NCI-H460 (cell line): ENCODE results near the gene ELMO2. TPM values are rescaled to one million over a fixed set of nuclear protein-coding genes. Genes with fewer than 3 reads are reported as not detected.

ENCODE experiments used
- DNase-seq: peaks from one replicate; pipeline ENCODE4 v3.0.0-alpha.2; 2016; ENCODE audit warnings: low read depth; ENCODE audit errors: extremely low read depth
- total RNA-seq: library from RNA; depleted of rRNA; stranded (reverse); fragments of >200 nt; shearing (Covaris generic); gene quantifications from 2 replicates; pipeline ENCODE4 v1.2.3, GENCODE V29; 2014

ELMO2 gene
- total RNA-seq, 1 experiment from 2014 or later = 22.3 TPM

- no peak for DNase-seq
These were observed 72.0 kb downstream of the ELMO2 start for GRCh38 chr20:46334303-46334904.

- no peak for DNase-seq
These were observed 73.0 kb downstream of the ELMO2 start for GRCh38 chr20:46333161-46333991.

GRCh38 chr20:46332373-46333160 lies 73.8 kb downstream of the ELMO2 start:
- no peak for DNase-seq

- no peak for DNase-seq
These were observed 74.6 kb downstream of the ELMO2 start for GRCh38 chr20:46331611-46332361.

- no peak for DNase-seq
These were observed 75.5 kb downstream of the ELMO2 start for GRCh38 chr20:46330831-46331371.

- no peak for DNase-seq
These were observed 76.2 kb downstream of the ELMO2 start for GRCh38 chr20:46330072-46330763.

- no peak for DNase-seq
These were observed 78.1 kb downstream of the ELMO2 start for GRCh38 chr20:46328200-46328882.

- no peak for DNase-seq
These were observed 78.9 kb downstream of the ELMO2 start for GRCh38 chr20:46327557-46327956.

- no peak for DNase-seq
These were observed 80.6 kb downstream of the ELMO2 start for GRCh38 chr20:46325789-46326188.

GRCh38 chr20:46324960-46325703 lies 81.3 kb downstream of the ELMO2 start:
- peak; percentile 38 for DNase-seq

- no peak for DNase-seq
These were observed 82.0 kb downstream of the ELMO2 start for GRCh38 chr20:46324379-46324778.

- no peak for DNase-seq
These were observed 82.9 kb downstream of the ELMO2 start for GRCh38 chr20:46323557-46323956.

- DNase-seq = no peak
These were observed 83.8 kb downstream of the ELMO2 start for GRCh38 chr20:46322641-46323040.

- DNase-seq = no peak
These were observed 88.7 kb downstream of the ELMO2 start for GRCh38 chr20:46317685-46318177.

- DNase-seq = no peak
These were observed 89.3 kb downstream of the ELMO2 start for GRCh38 chr20:46316984-46317684.
